ENCODE results near the gene CHP1. TPM values are rescaled to one million over a fixed set of nuclear protein-coding genes. Genes with fewer than 3 reads are reported as not detected.
"Not testable (repeated sequence)": the region's sequence is repeated elsewhere in the genome, so short reads cannot be mapped to it uniquely, and the experiment has no call there.

Gene CHP1
- total RNA-seq, 1 donor from 2014 or later = 47.9 TPM

DNA sequence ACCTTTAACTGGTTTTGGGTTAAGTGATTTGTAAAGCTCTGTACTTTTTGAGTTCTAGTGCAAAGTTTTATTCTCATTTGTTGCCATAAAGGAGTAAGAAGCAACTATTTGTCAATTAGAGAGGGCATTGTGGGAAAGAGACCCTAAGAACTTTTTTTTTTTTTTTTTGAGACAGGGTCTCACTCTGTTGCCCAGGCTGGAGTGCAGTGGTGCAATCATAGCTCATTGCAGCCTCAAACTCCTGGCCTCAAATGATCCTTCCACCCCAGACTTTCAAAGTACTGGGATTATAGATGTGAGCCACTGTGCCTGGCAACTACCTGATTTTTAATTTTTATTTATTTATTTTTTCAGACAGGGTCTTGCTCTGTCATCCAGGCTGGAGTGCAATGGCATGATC lies 4.9 kb downstream of the CHP1 start:
- no peaks in the 10 kb centered on the region for H3K27me3 Mint-ChIP-seq
- H3K9me3 Mint-ChIP-seq = no peaks in the 10 kb centered on the region
- intact Hi-C loops (cut with micrococcal nuclease) = no loop called here
- peaks cover 20% of the 10 kb centered on the region for H3K4me1 Mint-ChIP-seq
- H3K27ac Mint-ChIP-seq = no peak overlapping the region
- ATAC-seq (ENCODE audit: low read depth) (no peak), DNase-seq (no peak)
- CTCF ChIA-PET = no interaction called here
- H3K4me3 Mint-ChIP-seq = no peak overlapping the region
- POLR2A ChIA-PET = interaction anchor here (0.6 kb wide), 1 partner anchor 32 kb away, joined by 3 read pairs; no protein-coding TSS in a partner anchor
- H3K36me3 Mint-ChIP-seq (ENCODE audit: low read depth) = peaks cover 8% of the 10 kb centered on the region
- TF ChIP-seq, protein P1, sequence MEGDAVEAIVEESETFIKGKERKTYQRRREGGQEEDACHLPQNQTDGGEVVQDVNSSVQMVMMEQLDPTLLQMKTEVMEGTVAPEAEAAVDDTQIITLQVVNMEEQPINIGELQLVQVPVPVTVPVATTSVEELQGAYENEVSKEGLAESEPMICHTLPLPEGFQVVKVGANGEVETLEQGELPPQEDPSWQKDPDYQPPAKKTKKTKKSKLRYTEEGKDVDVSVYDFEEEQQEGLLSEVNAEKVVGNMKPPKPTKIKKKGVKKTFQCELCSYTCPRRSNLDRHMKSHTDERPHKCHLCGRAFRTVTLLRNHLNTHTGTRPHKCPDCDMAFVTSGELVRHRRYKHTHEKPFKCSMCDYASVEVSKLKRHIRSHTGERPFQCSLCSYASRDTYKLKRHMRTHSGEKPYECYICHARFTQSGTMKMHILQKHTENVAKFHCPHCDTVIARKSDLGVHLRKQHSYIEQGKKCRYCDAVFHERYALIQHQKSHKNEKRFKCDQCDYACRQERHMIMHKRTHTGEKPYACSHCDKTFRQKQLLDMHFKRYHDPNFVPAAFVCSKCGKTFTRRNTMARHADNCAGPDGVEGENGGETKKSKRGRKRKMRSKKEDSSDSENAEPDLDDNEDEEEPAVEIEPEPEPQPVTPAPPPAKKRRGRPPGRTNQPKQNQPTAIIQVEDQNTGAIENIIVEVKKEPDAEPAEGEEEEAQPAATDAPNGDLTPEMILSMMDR (IDR thresholded peaks at IDR 0.05) = no peak

DNA sequence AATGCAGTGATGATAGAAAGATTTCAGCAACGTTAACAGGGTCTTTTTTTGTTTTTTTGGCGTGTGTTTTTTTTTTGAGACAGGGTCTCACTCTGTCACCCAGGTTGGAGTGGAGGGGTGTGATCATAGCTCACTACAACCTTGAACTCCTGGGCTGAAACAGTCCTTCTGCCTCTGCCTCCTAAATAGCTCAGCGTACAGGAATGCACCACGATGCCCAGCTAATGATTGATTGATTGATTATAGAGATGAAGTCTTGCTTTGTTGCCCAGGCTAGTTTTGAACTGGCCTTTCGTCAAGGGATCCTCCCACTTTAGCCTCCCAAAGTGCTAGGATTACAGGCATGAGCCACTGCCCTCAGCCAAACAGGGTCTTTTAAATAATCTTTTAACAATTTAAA lies 7.0 kb downstream of the CHP1 start:
- intact Hi-C loops (cut with micrococcal nuclease) = no loop called here
- Mint-ChIP-seq H3K27ac (peak overlapping the region; percentile 10), H3K27me3 (no peaks in the 10 kb centered on the region), H3K36me3 (ENCODE audit: low read depth) (peaks cover 14% of the 10 kb centered on the region), H3K4me1 (peaks cover 4% of the 10 kb centered on the region), H3K4me3 (no peak overlapping the region), H3K9me3 (no peaks in the 10 kb centered on the region)
- TF ChIP-seq, protein P1 (IDR thresholded peaks at IDR 0.05) = no peak
- no peak for DNase-seq
- ChIA-PET CTCF (no interaction called here), POLR2A (no interaction called here)
- no peak for ATAC-seq (ENCODE audit: low read depth)

DNA sequence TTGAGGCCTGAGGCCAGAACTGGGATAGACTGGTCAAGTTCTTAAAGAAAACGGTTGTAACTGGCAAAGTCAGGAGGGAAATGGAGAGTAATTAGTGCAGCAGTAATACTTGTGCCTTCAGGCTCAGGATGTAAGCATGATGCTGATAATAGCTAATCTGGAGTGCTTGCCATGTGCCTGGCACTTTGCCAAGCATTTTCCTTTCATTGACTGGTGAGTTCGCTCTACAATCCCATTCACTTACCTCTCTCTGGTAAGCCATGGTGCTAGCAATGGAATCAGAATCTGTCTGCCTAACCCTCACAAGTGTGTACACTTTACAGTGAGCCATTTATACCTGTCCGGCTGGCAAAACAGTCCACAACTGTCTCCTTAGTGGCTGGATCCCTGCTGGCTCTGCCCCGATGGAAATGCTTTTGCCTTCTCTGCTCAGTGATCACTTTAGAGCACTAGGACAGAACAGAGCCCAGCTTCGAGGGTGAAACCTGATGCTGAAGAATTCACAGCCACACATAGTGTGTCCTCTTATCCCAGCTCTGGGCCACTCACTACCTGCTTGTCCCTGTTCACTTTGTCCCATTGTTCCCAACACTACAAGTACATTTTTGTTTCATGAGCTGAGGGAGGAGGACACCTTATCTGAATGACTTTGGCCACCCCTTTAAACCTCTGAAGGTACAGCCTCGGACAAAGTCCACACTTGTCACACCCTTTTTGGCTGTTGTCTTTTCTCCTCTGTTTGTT lies 10.3 kb downstream of the CHP1 start:
- intact Hi-C loops (cut with micrococcal nuclease) = no loop called here
- H3K9me3 Mint-ChIP-seq = no peaks in the 10 kb centered on the region
- no peaks in the 10 kb centered on the region for H3K27me3 Mint-ChIP-seq
- ATAC-seq (ENCODE audit: low read depth) (no peak), DNase-seq (no peak)
- POLR2A ChIA-PET = no interaction called here
- H3K4me3 Mint-ChIP-seq = no peak overlapping the region
- no peak overlapping the region for H3K27ac Mint-ChIP-seq
- CTCF ChIA-PET = no interaction called here
- peaks cover 31% of the 10 kb centered on the region for H3K36me3 Mint-ChIP-seq (ENCODE audit: low read depth)
- H3K4me1 Mint-ChIP-seq = no peaks in the 10 kb centered on the region
- TF ChIP-seq, protein P1 (IDR thresholded peaks at IDR 0.05) = no peak

DNA sequence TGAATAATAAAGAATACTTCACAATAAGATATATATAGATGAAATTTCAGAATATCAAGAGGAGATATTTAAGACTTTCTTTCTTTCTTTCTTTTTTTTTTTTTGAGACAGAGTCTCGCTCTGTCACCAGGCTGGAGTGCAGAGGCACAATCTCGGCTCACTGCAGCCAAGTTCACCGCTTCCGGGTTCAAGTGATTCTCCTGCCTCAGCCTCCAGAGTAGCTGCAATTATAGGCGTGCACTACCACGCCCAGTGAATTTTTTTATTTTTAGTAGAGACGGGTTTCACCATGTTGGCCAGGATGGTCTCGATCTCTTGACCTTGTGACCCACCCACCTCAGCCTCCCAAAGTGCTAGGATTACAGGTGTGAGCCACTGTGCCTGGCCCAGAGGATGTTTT lies 19.7 kb downstream of the CHP1 start:
- H3K27ac Mint-ChIP-seq; CTCF ChIA-PET; H3K27me3 Mint-ChIP-seq; H3K4me1 Mint-ChIP-seq; POLR2A ChIA-PET; H3K9me3 Mint-ChIP-seq; ATAC-seq (ENCODE audit: low read depth); H3K4me3 Mint-ChIP-seq; DNase-seq; intact Hi-C loops (cut with micrococcal nuclease): not testable (repeated sequence)
- H3K36me3 Mint-ChIP-seq (ENCODE audit: low read depth) = peaks cover 13% of the 10 kb centered on the region

DNA sequence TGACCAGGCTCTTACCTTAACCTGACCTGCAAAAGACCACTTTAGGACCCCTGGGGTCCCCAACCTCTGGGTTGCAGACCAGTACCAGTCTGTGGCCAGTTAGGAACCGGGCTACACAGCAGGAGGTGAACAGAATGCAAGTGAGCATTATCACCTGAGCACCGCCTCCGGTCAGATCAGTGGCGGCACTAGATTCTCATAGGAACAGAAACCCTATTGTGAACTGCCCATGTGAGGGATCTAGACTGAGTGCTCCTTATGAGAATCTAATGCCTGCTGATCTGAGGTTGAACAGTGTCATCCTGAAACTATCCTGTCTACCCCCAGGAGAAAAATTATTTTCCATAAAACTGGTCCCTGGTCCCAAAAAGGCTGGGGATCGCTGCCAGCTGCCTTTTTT lies 20.3 kb downstream of the CHP1 start:
- peaks cover 11% of the 10 kb centered on the region for H3K36me3 Mint-ChIP-seq (ENCODE audit: low read depth)
- DNase-seq (no peak), ATAC-seq (ENCODE audit: low read depth) (no peak)
- POLR2A ChIA-PET = no interaction called here
- no peak overlapping the region for H3K4me3 Mint-ChIP-seq
- no peaks in the 10 kb centered on the region for H3K27me3 Mint-ChIP-seq
- CTCF ChIA-PET = no interaction called here
- peaks cover 7% of the 10 kb centered on the region for H3K4me1 Mint-ChIP-seq
- H3K9me3 Mint-ChIP-seq = no peaks in the 10 kb centered on the region
- TF ChIP-seq, protein P1 (IDR thresholded peaks at IDR 0.05) = no peak
- intact Hi-C loops (cut with micrococcal nuclease) = no loop called here
- H3K27ac Mint-ChIP-seq = no peak overlapping the region

DNA sequence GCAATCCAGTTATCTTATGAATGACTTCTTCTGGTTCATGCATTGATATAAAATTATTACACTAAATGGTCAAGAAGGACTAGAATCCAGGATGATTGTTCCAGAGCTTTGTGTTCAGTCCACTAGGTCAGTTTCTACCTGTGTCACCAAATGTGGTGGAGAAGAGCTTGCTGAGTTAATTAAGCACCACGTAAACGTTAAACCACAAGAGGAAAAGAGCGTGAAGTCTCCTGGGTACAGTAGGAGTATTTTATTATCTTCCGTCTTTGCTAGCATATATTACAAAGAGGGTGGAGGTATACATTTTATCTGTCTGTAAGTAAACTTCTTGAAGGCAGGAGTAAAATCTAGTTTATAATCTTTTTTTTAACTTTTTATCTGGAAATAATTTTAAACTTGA lies 23.5 kb downstream of the CHP1 start:
- Mint-ChIP-seq H3K27ac (no peak overlapping the region), H3K27me3 (no peaks in the 10 kb centered on the region), H3K9me3 (no peaks in the 10 kb centered on the region), H3K36me3 (ENCODE audit: low read depth) (peaks cover 12% of the 10 kb centered on the region), H3K4me1 (peaks cover 20% of the 10 kb centered on the region), H3K4me3 (no peak overlapping the region)
- ChIA-PET CTCF (interaction anchor here (1.3 kb wide), 1 partner anchor 23 kb away, joined by 4 read pairs; no protein-coding TSS in a partner anchor), POLR2A (no interaction called here)
- DNase-seq (no peak), ATAC-seq (ENCODE audit: low read depth) (peak; percentile 53)
- TF ChIP-seq, protein P1 (IDR thresholded peaks at IDR 0.05) = no peak
- intact Hi-C loops (cut with micrococcal nuclease) = no loop called here
